Astrocyte (in vitro differentiated cells and primary cell): Measurements from ENCODE around the gene TRUB2.

Experiments used
- EZH2 ChIP-seq: IDR thresholded peaks from 2 replicates; pipeline ENCODE4 v1.6.1; 2012; ENCODE audit warnings: mild to moderate bottlenecking, low read length, inconsistent platforms; ENCODE audit not compliant: insufficient read depth
- TF ChIP-seq, protein P1 (sequence below): IDR thresholded peaks from 2 replicates; pipeline ENCODE4 v1.5.1; 2011; ENCODE audit warnings: low read depth, mild to moderate bottlenecking, inconsistent platforms, low read length, moderate library complexity; ENCODE audit not compliant: insufficient read depth

DNA sequence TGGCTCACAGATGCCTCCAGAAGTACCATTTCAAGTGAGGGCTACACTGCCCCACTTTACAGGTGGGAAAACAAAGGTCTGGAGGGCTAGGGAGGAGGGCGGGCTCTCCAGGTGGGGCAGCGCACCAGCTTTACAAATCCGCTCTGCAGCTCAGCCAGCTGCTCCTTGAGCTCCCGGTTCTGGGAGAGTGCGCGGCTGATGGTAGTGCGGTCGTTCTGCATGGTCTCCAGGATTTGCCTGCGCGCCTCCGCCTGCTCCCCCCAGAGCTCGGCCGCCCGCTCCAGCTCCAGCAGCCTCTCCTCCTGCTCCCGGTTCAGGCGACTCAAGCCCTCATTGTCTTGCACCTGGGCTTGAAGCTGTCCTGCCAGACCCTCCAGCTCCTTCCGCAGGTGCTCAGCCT lies 61.9 kb downstream of the TRUB2 start:
- TF ChIP-seq, protein P1, sequence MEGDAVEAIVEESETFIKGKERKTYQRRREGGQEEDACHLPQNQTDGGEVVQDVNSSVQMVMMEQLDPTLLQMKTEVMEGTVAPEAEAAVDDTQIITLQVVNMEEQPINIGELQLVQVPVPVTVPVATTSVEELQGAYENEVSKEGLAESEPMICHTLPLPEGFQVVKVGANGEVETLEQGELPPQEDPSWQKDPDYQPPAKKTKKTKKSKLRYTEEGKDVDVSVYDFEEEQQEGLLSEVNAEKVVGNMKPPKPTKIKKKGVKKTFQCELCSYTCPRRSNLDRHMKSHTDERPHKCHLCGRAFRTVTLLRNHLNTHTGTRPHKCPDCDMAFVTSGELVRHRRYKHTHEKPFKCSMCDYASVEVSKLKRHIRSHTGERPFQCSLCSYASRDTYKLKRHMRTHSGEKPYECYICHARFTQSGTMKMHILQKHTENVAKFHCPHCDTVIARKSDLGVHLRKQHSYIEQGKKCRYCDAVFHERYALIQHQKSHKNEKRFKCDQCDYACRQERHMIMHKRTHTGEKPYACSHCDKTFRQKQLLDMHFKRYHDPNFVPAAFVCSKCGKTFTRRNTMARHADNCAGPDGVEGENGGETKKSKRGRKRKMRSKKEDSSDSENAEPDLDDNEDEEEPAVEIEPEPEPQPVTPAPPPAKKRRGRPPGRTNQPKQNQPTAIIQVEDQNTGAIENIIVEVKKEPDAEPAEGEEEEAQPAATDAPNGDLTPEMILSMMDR, result no peak
- no peak for TF ChIP-seq EZH2
